SU-DHL-6 (cell line): ENCODE measurements around the gene ZGLP1.

Source experiments
- CTCF ChIP-seq: fragments of 200-600 bp; sonication (generic); IDR thresholded peaks from one replicate; pipeline ENCODE4 v1.5.1; 2017; ENCODE audit warnings: antibody characterized with exemption, mild to moderate bottlenecking, low read length, moderate library complexity; ENCODE audit not compliant: insufficient read depth, poor library complexity, severe bottlenecking
- EZH2phosphoT487 ChIP-seq: fragments of 200-600 bp; sonication (generic), shearing (Covaris generic); conservative IDR thresholded peaks from 2 replicates; pipeline ENCODE4 v1.6.1; 2018; ENCODE audit warnings: mild to moderate bottlenecking, antibody characterized with exemption, low read length, moderate library complexity, mixed read lengths

- TF ChIP-seq CTCF = no peak
- no peak for TF ChIP-seq EZH2phosphoT487
These were observed 24.4 kb upstream of the ZGLP1 start for GRCh38 chr19:10333758-10334587.
